GM18861 (cell line): Measurements from ENCODE around the gene LRRC4C.

ENCODE experiments used
- ATAC-seq: cut with Tn5 transposase; IDR thresholded peaks from one replicate; pipeline ENCODE4 v1.9.1; 2021; ENCODE audit not compliant: unreplicated experiment

LRRC4C gene

DNA sequence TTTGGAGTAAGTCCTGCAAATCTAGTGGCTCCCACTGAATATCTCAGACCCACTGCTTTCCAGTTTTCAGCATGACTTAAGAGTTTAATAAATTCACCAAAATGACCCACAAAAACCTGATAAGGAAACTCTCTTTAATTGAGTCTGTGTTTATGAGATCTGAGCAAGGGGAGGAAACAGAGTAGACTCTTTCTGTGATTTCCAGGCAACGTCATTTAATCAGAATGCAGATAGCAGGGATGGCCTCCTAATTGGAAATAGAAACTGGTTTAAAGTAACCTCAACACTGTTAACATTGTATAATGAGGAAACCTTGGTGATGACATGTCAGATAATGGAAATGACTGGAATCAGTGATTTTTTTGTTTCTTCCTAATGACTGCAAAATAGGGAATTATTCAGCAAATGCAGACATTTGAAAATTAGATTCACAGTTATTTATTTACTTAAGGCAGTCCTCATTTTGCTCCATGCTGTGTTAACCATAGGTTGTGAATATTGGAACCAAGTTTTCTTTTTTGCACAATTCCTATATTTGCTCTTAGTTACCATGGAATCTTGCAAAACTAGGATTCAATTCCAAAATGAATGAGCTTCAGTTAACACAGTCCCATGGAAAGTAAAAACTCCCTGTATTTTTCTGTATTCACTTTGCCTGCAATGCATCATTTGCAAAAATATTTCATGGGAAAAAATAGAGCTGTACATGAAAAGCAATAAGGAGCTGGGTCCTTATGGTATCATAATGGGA, 1324.5 kb downstream of the LRRC4C start:
- no peak for ATAC-seq

DNA sequence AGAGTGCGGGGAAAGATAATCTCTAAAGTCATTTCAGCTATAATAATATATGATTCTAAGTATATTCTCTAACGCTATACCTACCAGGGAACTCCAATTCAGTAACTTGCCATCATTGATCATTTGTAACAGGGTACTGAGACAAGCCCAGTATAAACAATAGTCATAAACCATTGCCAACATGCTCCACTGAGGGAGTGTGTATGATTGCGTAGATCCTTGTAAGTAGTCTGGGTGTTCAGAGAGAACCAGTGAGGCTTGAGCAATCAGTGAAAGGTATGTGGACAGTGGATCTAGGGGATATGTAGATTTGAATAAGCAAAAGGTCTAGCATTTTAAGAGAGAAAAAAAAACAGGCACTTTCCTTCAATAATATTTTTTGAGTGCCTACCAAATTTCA, 1326.0 kb downstream of the LRRC4C start:
- no peak for ATAC-seq

DNA sequence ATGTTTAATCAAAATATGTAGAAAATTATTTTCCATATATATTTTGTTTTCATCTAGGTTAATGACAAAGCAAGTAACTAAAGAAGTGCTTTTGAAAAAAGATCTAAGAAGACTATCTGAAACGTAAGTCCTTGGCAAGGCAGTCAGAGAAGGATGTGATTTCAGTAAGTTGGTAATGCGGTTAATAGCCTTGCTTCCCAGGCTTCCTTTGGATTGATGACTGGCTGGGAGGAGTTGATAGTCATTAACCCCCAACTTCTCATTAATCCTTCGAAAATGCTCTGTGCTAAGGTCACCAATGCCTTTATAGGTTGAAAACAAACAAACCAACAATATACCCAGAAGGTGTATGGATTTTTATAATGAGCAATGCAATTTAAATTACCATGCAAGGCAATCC, 1326.5 kb downstream of the LRRC4C start:
- no peak for ATAC-seq

DNA sequence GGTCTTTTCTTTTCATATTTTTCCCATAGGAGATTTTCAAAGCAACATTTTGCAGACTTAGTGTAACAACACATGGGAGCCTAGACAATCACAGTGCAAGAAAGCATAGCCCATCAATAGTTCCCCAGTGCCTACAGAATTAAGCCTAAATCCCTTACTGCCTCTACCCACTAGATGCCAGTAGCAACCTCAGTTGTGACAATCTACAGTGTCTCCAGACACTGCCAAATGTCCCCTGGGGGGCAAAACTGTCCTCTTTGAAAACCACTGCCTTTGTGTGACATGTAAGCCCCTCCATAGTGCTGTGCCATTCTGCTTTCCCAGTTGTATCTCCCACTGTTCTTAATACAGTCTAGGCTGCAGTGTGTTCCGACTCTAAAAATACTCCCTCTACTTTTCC, 1329.0 kb downstream of the LRRC4C start:
- no peak for ATAC-seq

DNA sequence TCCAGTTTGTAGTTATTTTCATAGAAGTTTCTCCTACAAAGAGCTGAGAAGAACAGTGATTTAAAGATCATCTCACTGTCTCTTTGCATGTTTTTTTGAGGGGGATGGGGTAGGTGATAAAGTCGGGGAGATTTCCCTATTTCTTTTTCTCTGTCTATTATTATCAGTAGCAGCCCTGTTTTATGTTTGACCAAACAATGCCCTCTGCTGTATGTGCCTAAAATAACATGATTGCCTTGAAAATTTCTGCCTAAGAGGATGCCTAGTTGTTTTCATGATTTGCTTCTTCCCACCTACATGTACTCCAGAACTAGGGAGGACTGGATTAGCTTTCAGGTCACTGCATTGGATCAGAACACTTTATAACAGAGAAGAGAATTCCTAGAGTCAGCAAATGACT, 1330.2 kb downstream of the LRRC4C start:
- no peak for ATAC-seq

DNA sequence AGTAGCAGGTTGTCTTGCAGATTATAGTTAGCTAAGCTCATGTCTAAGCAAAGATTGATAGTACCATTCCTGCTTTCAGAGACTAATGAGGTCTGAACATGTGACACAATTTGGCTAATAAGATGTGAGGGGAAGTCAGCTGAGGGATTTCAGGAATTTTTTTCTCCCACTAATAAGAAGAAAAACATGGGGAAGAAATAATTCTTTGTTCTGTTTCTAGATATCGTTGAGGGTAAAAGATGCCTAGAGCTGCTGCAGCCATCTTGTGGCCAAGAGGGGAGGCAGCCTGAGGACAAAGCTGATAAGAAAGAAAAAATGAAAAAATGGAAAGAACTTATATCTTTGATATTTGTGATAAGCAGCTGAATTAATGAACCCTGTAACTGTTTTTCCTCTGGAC, 1334.4 kb downstream of the LRRC4C start:
- ATAC-seq, result no peak

DNA sequence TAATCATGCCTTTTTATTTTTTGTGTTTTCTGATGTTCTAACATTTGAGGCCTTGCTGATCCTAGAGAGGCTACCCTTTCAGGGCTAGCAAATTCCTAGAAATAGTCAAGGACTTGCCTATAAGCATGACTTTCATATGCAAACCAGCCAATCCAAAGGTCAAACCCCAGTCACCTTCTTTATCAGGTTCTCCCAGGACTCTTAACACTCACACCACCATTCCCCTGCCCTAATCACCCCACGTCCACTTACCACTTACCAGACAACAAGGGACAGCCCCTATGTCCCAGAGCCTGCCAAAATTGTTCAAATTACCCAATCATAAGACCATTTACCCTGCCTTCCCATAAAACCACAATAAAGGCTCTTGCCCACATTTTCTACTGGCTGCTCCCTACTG, 1339.8 kb downstream of the LRRC4C start:
- ATAC-seq, result no peak

DNA sequence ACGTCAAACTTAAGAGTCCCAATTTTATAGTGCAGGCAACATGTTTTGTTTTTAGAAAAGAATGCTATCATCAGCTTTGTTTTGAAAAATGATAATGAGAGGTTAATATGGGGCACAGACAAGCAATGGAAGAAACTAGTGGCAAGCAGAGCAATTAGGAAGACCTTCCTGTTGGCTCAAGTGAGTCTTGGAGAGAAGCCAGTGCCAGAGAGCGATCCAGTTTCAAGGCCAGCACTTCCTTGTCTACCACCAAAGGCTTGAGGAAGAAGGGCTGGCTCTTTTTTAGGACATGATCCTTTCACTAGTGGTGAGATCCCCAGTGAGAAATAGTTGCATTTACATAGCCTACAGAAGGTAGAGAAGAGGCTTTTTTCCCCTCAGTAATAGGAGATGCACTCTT, 1340.7 kb downstream of the LRRC4C start:
- no peak for ATAC-seq

DNA sequence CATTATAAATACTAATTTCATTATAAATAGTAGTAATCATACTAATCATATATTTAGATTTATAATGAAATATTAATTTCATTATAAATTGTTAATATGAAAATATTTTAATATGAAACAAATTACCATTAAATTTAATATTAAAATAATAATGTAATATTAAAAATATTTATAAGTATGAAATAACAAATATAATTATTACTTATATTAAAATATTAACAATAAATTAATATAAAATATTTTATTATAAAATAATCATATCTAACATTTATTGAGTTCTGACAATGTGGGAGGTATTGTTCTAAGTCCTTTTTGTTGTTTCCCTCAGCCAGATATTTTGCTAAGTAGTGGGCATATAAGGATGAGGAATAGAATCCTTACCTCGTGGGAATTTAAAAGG, 1341.4 kb downstream of the LRRC4C start:
- no peak for ATAC-seq

DNA sequence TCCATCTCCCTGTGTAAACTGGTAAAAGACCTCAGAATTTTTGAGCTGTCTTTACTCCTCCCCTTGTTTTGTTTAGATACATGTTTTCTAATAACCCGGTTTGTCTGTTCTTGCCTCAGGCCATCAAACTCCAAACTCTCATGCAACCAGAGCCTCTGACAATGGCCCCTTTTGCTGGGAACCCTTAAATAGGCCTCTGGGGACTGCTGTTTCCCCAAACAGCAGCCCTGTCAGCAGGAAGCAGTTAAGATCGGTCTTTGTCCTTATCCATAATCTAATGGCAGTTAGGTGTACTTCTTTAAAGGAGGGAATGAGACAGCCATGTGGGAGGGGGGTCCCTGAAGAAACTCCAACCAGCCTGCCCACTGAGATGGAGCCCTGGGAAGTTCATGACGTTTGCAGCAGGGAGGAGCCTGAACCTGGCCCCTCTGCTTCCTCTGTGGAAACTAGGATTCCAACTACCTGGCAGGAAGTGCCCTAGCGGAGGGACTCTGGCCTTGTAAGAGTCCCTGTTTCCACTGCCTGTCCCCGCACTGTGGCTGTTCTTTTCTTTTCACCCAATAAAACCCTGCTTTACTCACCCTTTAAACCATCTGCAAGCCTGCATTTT, 1354.4 kb downstream of the LRRC4C start:
- no peak for ATAC-seq

DNA sequence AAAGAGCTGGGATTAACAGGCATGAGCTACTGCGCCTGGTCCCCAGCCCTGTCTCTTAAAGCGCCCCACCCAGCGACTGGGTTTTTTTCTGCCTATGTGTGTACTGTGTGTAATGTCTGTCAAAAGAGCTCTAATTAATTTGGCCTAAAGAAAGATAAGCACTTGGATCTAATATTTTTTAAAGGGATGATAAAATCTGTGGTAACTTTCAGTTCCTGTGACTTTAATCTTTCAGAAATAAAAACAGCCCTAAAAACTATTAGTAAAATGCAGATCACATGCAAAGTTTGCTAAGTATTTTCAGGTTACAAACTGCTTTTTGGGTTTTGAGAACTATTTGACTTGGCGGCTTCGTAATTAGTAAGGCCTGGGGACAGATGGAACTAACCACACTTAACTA, 1358.7 kb downstream of the LRRC4C start:
- ATAC-seq, result no peak

DNA sequence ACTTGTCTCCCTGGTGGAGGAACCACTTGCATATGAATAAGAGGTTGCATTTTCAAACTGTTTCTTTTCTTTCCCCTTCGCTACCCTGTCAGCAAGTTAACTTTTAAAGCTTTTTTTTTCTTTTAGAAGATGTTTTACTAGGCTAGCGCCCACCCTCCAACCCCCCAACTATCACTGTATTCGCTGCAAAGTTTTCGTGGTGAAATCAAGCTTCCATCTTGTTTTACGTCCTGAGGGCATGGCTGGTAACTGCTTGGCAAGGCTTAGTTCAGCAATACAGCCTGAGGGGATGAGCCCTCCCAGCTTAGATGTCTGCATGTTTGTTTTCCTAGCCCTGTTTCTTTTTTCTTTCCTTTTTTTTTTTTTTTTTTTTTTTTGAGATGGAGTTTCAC, 1359.3 kb downstream of the LRRC4C start:
- ATAC-seq, result no peak

DNA sequence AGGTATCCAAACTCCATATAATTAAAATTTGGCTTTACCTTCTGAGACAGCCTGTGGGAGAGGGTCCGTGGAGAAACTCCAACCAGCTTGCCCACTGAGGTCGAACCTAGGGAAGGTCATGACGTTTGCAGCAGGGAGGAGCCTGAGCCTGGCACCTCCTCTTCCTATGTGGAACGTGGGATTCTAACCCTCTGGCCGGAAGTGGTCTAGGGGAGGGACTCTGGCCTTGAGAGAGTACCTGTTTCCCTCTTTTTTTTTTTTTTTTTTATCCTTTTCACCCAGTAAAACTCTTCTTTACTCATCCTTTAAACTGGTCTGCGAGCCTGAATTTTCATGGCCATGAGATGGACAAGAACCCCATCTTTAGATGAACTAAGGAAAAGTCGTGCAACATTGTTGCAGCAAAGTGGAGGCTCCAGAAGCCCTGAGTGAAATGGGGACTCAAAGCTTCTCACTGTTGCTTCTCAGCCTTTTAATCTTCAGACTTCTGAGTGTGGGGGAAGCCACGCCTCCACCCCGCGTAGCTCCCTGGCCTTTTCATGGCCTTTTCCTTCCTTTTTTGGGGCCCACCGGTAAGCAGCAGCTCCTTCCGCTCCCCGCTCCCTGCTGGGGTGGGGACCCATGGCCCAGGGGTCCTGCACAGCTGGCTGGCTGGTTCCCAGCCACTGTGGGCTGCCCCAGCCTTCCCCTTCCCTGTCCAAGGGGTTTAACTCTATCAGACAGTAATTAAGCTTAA, 1359.9 kb downstream of the LRRC4C start:
- no peak for ATAC-seq

DNA sequence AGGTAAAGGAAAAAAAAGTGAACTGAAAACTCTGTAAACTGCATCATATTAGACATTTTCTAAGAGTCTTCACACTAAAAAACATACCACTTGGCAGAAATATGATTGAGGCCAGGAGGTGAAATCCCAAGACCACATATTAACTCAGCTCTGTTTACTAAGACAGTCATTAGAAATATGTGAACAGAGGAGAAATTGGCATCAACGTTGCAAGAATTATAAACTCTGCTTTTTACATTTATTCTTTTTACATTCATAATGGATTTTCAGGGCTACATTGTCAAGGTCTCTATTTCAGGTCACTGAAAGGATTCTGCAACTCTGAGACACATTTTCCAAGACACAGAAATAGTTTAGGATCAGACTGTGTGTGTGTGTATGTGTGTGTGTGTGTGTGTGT, 1364.0 kb downstream of the LRRC4C start:
- ATAC-seq, result no peak

DNA sequence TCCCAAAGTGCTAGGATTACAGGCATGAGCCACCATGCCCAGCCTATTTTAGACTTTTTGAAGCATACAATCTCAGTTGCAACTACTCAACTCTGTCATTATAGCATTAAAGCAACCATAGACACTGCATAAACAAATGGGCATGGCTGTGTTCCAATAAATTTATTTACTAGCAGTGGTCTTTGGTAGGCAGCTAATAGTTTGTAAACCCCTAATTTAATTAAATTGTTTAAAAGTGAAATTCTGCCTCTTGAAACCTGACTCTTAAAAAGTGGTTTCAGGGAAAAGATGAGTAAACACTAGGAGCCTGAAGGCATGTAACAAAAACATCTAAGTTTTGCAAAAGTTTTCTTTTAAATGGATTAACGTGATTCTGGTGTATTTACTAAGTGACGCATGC, 1364.5 kb downstream of the LRRC4C start:
- ATAC-seq, result no peak

DNA sequence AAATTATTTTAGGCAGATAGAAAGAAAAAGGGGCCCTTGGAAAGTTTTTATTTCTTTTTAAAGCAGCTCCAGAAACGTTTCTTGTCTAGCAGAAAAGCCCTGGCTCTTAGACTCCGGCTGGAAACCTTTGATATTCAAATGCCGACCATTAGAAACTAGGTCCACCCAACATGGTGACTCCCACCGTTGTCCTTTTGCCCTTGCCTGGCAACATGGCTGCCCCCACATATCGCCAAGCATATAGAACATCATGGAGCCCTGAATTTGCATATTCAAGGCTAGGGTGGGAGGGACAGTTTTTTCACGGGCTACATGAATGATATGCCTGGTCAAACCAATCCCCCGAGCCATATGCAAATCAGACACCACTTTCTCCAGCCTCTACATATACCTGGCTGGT, 1379.0 kb downstream of the LRRC4C start:
- ATAC-seq, result no peak
